ENCODE data around the gene FUT7.

FUT7 gene

GRCh38 chr9:137032858-137033257 is 970 bp upstream of the FUT7 start:
- DNase-seq, result no peak

- no peak for DNase-seq
Observed at GRCh38 chr9:137030538-137031527, 1.1 kb downstream of the FUT7 start.

- DNase-seq, result no peak
Observed at GRCh38 chr9:137030006-137030405, 1.9 kb downstream of the FUT7 start.

GRCh38 chr9:137029058-137029936 is 2.6 kb downstream of the FUT7 start:
- peak; percentile 31 to 70 for DNase-seq

- peak; percentile 49 to 60 for DNase-seq
Observed at GRCh38 chr9:137028263-137029057, 3.4 kb downstream of the FUT7 start.

- peak in 1 of 2 donors; percentile 48 for DNase-seq
Observed at GRCh38 chr9:137027369-137028262, 4.3 kb downstream of the FUT7 start, which contains the start of gene ABCA2. Gene ABCA2, minus strand, starts transcription at chr9:137028237. Its CDS starts 97 bp downstream, at chr9:137028140.

- no peak for DNase-seq
Observed at GRCh38 chr9:137026828-137027227, 5.1 kb downstream of the FUT7 start.

- DNase-seq, result no peak
Observed at GRCh38 chr9:137026384-137026783, 5.5 kb downstream of the FUT7 start.

GRCh38 chr9:137025517-137025966 is 6.3 kb downstream of the FUT7 start:
- DNase-seq, result peak; percentile 98 to 99

- peak; percentile 51 to 67 for DNase-seq
Observed at GRCh38 chr9:137023583-137023991, 8.3 kb downstream of the FUT7 start.

GRCh38 chr9:137023157-137023556 is 8.7 kb downstream of the FUT7 start:
- no peak for DNase-seq

- no peak for DNase-seq
Observed at GRCh38 chr9:137022662-137023008, 9.3 kb downstream of the FUT7 start.

GRCh38 chr9:137021979-137022661 is 9.8 kb downstream of the FUT7 start:
- DNase-seq, result peak; percentile 71 to 92

GRCh38 chr9:137021568-137021978 is 10.3 kb downstream of the FUT7 start:
- no peak for DNase-seq

GRCh38 chr9:137020771-137021567 is 10.9 kb downstream of the FUT7 start:
- no peak for DNase-seq

- DNase-seq, result no peak
Observed at GRCh38 chr9:137019891-137020683, 11.8 kb downstream of the FUT7 start.

- no peak for DNase-seq
Observed at GRCh38 chr9:137018761-137019559, 12.9 kb downstream of the FUT7 start.

All from hippocampal formation (tissue), 2 donors.